GM12891 (cell line): ENCODE data around the gene IDH3G.

Experiments
- DNase-seq: peaks from one replicate; pipeline ENCODE4 v3.0.0; 2011; ENCODE audit warnings: low spot score; ENCODE audit not compliant: insufficient read length
- FAIRE-seq: peaks from 2 replicates; lab custom pipeline; 2011; peaks lifted over from hg19 to GRCh38; lab: Jason Lieb, UNC
- PAX5 ChIP-seq: IDR thresholded peaks from 2 replicates; pipeline ENCODE4 v1.6.1; 2011; ENCODE audit warnings: low read length, moderate library complexity, mild to moderate bottlenecking; ENCODE audit not compliant: insufficient read depth, severe bottlenecking
- POLR2A ChIP-seq: IDR thresholded peaks from 2 replicates; pipeline ENCODE4 v1.6.1; 2011; ENCODE audit warnings: low read depth, low read length, control low read depth
- POLR2AphosphoS5 ChIP-seq: IDR thresholded peaks from 2 replicates; pipeline ENCODE4 v1.6.1; 2011; ENCODE audit warnings: low read depth, low read length, control low read depth
- POU2F2 ChIP-seq: IDR thresholded peaks from 2 replicates; pipeline ENCODE4 v1.6.1; 2011; ENCODE audit warnings: low read depth, mild to moderate bottlenecking, control low read depth, low read length, moderate library complexity
- SPI1 ChIP-seq: IDR thresholded peaks from 2 replicates; pipeline ENCODE4 v1.6.1; 2011; ENCODE audit warnings: low read depth, low read length, control low read depth
- TAF1 ChIP-seq: IDR thresholded peaks from 2 replicates; pipeline ENCODE4 v1.6.1; 2011; ENCODE audit warnings: low read depth, low read length, control low read depth

The IDH3G gene

GRCh38 chrX:153816831-153817690, 22.9 kb upstream of the IDH3G start:
- DNase-seq (no peak), FAIRE-seq (no peak)
- TF ChIP-seq POLR2A: no peak
- no peak for TF ChIP-seq SPI1
- no peak for TF ChIP-seq PAX5
- TF ChIP-seq POU2F2: no peak
- no peak for TF ChIP-seq POLR2AphosphoS5

GRCh38 chrX:153814591-153815315, 20.6 kb upstream of the IDH3G start:
- TF ChIP-seq POLR2A: no peak
- no peak for TF ChIP-seq PAX5
- no peak for TF ChIP-seq POU2F2
- no peak for TF ChIP-seq TAF1
- no peak for TF ChIP-seq POLR2AphosphoS5
- no peak for TF ChIP-seq SPI1
- FAIRE-seq: no peak
- no peak for DNase-seq

GRCh38 chrX:153813161-153813560, 19.0 kb upstream of the IDH3G start:
- no peak for TF ChIP-seq POU2F2
- no peak for TF ChIP-seq TAF1
- no peak for TF ChIP-seq SPI1
- no peak for TF ChIP-seq POLR2A
- no peak for TF ChIP-seq PAX5
- TF ChIP-seq POLR2AphosphoS5: no peak
- DNase-seq (no peak), FAIRE-seq (no peak)

GRCh38 chrX:153812220-153812619, 18.0 kb upstream of the IDH3G start:
- FAIRE-seq (no peak), DNase-seq (no peak)
- TF ChIP-seq POU2F2 (no peak), POLR2AphosphoS5 (no peak), PAX5 (no peak), POLR2A (no peak)

GRCh38 chrX:153807976-153808375, 13.8 kb upstream of the IDH3G start:
- no peak for DNase-seq
- FAIRE-seq: no peak
- TF ChIP-seq TAF1 (no peak), SPI1 (no peak), POLR2AphosphoS5 (no peak), PAX5 (no peak), POLR2A (no peak), POU2F2 (no peak)

GRCh38 chrX:153806999-153807575, 12.9 kb upstream of the IDH3G start:
- TF ChIP-seq POU2F2 (no peak), POLR2AphosphoS5 (no peak), POLR2A (no peak), PAX5 (no peak), TAF1 (no peak), SPI1 (no peak)
- DNase-seq (no peak), FAIRE-seq (no peak)

- no peak for TF ChIP-seq PAX5
- no peak for TF ChIP-seq SPI1
- no peak for TF ChIP-seq TAF1
- no peak for TF ChIP-seq POU2F2
- no peak for TF ChIP-seq POLR2A
- TF ChIP-seq POLR2AphosphoS5: no peak
- FAIRE-seq (no peak), DNase-seq (no peak)
Observed at GRCh38 chrX:153805436-153805835, 11.3 kb upstream of the IDH3G start.

GRCh38 chrX:153804621-153805020, 10.4 kb upstream of the IDH3G start:
- FAIRE-seq (no peak), DNase-seq (no peak)
- TF ChIP-seq PAX5 (no peak), TAF1 (no peak), POLR2AphosphoS5 (no peak), POU2F2 (no peak), POLR2A (no peak), SPI1 (no peak)

- DNase-seq: no peak
- no peak for FAIRE-seq
- no peak for TF ChIP-seq POLR2A
- TF ChIP-seq SPI1: no peak
- no peak for TF ChIP-seq PAX5
Observed at GRCh38 chrX:153804100-153804595, 10.0 kb upstream of the IDH3G start.
